Measurements from ENCODE around the gene PRKN. TPM values are rescaled to one million over a fixed set of nuclear protein-coding genes. Genes with fewer than 3 reads are reported as not detected.

Gene PRKN
- total RNA-seq, 1 donor from 2014 or later: 0.79 TPM

- no peak for FAIRE-seq
- Histone ChIP-seq H3K4me3 (ENCODE audit: low read depth, low read length) (no peak overlapping the region), H3K36me3 (ENCODE audit: control insufficient read depth, insufficient read depth, low read length) (no peaks in the 10 kb centered on the region), H3K27me3 (ENCODE audit: control insufficient read depth, insufficient read depth, low read length) (no peaks in the 10 kb centered on the region)
- TF ChIP-seq CTCF (IDR thresholded peaks at IDR 0.05; ENCODE audit: insufficient read depth, low read length, severe bottlenecking): no peak
- no peak for DNase-seq (ENCODE audit: low read depth)
Observed at GRCh38 chr6:161745594-161746141, 981.9 kb downstream of the PRKN start.

DNA sequence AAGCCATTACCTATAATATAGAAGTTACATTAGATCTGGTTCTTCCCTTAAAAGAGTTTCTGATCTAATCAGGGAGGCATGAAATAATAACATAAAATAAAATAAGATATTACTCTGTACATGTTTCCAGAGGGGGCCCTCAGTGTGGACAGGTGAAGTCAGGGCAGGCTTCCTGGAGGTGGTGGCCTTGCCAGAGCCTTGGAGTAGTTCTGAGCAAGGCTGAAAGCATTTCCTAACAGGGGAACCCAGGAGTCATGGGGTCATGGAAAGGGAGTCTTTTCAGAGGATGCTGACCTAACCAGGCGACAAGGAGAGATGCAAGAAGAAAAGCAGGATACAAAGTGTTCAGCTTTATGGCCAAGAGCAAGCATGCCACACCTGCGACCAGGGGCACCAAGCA is 982.4 kb downstream of the PRKN start:
- FAIRE-seq: no peak
- no peaks in the 10 kb centered on the region for H3K36me3 ChIP-seq (ENCODE audit: control insufficient read depth, insufficient read depth, low read length)
- no peak for TF ChIP-seq CTCF (IDR thresholded peaks at IDR 0.05; ENCODE audit: insufficient read depth, low read length, severe bottlenecking)
- H3K4me3 ChIP-seq (ENCODE audit: low read depth, low read length): no peak overlapping the region
- DNase-seq (ENCODE audit: low read depth): no peak
- H3K27me3 ChIP-seq (ENCODE audit: control insufficient read depth, insufficient read depth, low read length): no peaks in the 10 kb centered on the region

- DNase-seq (ENCODE audit: low read depth) (no peak), FAIRE-seq (no peak)
- Histone ChIP-seq H3K36me3 (ENCODE audit: control insufficient read depth, insufficient read depth, low read length) (no peaks in the 10 kb centered on the region), H3K27me3 (ENCODE audit: control insufficient read depth, insufficient read depth, low read length) (no peaks in the 10 kb centered on the region), H3K4me3 (ENCODE audit: low read depth, low read length) (no peak overlapping the region)
- TF ChIP-seq CTCF (IDR thresholded peaks at IDR 0.05; ENCODE audit: insufficient read depth, low read length, severe bottlenecking): no peak
Observed at GRCh38 chr6:161744211-161745067, 983.1 kb downstream of the PRKN start.

DNA sequence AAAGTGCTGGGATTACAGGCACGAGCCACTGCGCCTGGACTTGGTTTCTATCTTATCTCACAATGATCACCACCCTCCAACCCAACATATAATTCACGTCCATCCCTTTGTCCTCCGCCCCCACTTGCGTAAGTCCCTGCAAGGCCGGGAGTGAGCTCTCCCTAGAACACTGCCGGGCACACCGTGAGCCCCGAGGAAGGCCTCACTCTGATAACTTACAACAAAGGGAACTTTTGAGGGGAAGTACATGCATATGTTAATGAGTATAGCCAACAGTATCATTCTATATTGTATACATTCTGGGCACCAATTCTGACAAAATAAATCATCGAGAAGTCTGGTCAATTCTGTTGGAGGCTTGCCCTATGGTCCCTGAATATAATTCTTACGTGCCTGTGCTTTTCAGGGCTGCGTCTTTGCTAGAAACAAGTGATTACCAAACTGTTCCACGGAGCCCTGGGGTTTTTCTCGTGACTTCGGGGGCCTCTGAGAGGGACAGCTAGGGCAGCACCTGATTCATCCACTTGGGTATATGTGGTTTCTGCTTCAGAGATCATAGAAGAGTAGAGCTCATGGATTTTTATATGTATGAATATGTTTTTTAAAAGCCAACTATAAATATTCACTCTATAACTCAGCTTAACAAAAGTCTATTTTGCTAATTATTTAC is 983.9 kb downstream of the PRKN start:
- Histone ChIP-seq H3K27me3 (ENCODE audit: control insufficient read depth, insufficient read depth, low read length) (no peaks in the 10 kb centered on the region), H3K36me3 (ENCODE audit: control insufficient read depth, insufficient read depth, low read length) (no peaks in the 10 kb centered on the region), H3K4me3 (ENCODE audit: low read depth, low read length) (no peak overlapping the region)
- FAIRE-seq (no peak), DNase-seq (ENCODE audit: low read depth) (no peak)
- no peak for TF ChIP-seq CTCF (IDR thresholded peaks at IDR 0.05; ENCODE audit: insufficient read depth, low read length, severe bottlenecking)

GRCh38 chr6:161740486-161740885 is 987.1 kb downstream of the PRKN start:
- Histone ChIP-seq H3K36me3 (ENCODE audit: control insufficient read depth, insufficient read depth, low read length) (no peaks in the 10 kb centered on the region), H3K27me3 (ENCODE audit: control insufficient read depth, insufficient read depth, low read length) (no peaks in the 10 kb centered on the region), H3K4me3 (ENCODE audit: low read depth, low read length) (no peak overlapping the region)
- DNase-seq (ENCODE audit: low read depth) (no peak), FAIRE-seq (no peak)
- no peak for TF ChIP-seq CTCF (IDR thresholded peaks at IDR 0.05; ENCODE audit: insufficient read depth, low read length, severe bottlenecking)

Measured in bronchial epithelial cell (primary cell).